Activated CD8-positive, alpha-beta memory T cell treated with anti-CD3 and anti-CD28 coated beads, Interleukin-2, amount 50 U/mL, for 24 hours (primary cell): Measurements from ENCODE around the gene SH3BP4.

ENCODE experiments used
- DNase-seq: peaks from one replicate; pipeline ENCODE4 v3.0.0-alpha.2; 2020; ENCODE audit errors: extremely low read depth

The SH3BP4 gene

DNA sequence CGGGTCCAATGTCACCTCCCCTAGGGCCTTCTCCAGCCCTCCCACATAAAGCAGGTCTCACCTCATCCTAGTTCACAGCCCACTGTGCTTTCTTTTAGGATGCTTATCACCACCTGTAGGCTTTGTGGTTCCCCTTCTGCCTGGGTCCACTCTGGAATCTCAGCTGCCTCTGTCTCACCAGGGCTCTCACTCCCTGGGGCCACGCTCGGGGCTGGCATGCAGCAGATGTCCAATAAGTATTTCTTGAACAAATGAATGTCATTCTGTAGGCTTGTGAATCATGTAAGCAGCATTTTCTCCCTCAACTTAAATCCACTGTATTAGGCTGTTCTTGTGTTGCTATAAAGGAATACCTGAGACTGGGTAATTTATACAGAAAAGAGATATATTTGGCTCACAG lies 4.3 kb upstream of the SH3BP4 start:
- DNase-seq: no peak

DNA sequence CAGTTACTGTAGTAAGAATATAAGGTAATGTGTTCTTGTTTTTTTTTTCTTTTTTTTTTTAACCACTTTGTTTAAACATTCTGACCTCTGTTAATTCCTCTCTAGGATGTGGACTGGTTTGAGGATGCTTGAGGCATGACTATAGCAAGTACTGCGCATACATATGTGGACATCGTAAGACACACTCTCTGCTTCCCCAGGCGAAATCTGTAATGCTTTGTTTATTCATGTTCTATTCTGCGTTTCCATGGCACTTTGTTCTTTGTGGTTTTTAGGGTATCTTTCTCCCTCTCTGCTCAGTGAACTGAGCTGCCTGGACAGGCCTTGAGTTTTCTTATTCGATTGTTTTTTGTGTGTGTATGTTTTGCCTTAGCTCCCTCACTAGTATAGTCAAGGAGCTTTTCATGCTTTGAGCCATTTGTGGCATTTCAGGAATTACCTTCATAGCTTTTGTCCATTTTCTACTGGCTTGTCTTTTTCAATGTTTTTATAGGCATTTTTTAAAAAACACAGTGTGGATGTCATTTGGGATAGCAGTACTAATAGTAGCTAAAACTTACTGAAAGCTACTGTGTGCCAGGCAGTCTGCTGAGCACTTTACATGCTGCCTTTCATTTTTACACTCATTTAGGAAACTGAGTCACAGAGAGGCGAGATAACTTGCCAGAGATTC lies 1.9 kb upstream of the SH3BP4 start:
- DNase-seq: no peak

DNA sequence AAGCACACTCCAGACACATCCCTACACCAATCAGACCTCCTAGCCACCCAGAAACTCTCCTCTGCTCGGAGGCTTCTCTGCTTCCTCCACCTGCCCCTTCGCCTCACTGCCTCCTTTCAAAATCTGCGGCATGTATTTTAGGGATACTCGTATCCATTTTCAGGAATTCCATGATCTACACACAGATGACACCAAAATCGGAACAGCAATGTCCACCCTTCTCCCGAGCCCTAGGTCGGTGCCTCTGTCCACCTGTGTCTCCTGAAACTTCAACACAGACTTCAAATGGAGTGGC lies 1.4 kb upstream of the SH3BP4 start:
- no peak for DNase-seq

DNA sequence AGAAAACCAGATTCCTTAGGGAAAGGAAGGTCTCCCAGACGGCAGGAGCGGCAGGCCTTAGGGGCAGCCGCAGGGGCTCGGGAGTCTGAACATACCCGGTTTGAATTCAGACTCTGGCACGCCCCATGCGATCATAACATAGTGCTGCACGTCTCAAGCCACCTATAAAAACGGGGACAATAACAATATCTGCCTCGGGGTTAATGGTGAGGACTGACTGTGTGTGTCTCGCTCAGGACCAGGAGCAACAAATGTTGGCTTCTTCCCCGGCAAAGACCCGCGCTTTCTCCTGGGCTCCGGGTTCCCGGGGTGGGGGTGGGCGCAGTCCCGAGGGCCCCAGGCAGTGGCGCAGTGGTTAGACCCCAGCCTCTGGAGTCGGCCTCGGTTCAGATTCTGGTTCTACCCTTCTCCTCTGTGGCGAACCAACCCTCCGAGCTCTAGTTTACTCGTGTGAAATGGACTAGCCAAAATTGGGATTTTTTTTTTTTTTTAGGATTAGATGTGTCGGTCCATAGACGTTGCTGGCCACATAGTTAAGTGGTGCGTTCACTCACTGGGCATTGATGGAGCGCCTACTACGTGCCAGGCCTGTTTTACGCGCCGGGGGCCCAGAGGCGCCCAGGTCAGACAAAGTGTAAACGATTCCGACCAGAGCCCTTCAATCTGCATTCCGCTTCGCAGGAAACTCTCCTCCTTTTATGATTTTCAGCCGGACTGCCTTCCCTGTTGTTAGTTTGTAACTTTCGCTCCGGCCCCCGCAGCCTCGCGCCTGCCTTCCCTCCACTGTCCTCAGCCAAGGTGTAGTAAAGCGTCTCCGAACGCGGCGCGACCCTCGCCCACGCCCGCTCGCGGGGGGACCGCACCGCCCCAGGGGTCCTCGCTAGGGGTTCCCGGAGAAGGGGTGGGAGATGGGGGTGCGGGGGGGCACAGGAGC lies 820 bp upstream of the SH3BP4 start:
- DNase-seq: no peak

DNA sequence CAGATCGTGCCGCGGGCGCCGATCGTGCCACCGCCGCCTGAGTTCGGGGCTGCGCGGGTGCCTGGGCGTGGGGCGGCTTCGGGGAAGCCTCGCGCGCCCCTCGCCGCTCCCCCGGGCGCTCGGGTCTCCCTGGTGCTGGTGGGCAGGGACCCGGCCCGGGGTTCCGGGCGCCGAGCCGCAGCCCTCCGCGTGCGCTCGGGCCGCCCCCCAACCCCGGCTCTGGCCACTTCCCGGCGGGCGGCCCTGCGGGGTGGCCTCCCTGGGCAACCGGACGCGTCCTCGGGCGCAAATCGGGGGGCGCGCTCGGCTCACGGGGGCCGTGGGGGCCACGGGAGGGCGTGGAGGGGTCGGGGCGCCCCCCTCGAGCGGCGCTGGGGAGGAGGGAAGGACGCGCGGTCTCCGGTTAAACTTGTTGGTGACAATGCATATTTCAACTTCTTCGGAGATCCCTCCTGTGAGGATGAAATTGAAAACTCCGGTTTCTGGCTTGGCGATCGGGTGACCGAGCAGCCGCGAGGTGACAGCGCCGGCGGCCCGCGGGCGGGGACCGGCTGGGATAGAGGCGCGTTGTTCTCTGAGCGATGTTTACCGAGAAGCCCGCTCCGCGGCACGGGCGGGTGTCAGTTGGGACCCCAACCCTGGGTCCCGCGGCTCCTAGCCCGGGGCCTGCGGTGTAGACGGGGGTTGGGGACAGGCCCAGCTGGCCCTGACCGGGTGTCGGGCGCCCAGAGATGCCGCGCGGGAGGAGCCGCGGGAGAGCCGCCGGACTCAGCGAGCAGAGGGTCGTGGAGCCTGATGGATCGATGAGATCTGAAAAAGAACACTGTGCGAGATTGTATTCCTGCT lies 676 bp downstream of the SH3BP4 start:
- DNase-seq: no peak

DNA sequence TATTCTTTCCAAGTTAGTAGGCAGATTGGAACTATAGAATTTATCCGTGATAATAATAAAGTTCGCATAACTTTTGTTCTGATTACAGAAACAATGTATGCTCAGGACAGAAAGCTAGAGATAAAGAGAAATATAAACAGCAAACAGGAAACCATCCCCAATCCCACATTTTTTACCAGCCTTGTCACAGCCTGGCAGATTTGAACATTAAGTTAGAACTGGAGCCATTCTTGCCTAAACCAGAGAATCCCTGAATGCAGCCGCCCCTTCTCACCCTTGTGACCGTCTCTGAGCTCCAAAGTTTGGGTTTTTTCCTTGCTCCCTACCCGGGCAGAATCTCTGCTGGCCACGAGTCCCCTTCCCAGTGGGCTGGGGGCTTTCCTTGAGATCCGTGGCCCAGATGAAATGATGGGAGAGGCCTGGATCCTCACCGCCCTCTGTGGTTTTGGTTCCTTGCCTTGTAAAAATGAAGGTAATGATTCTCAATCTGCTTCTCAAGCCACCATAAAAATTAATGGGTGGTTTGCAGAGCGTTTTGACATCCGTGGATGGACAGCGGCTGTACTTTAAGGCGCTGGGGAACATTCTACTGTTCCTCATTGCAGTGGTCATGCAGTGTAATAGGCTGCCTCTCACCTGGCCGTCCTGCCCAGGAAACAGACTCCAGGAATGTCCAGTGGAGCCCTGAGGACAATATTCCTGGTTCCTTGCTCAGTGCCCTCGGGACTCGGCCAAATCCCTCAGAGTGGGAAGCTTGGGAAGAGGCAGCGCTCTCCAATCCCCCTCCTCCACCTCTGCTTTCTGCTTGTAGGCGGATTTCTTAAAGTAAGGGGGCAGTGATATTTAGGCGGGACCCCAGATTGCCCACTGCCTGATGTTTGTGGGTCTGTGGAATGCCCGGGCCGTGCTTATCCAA lies 1.6 kb downstream of the SH3BP4 start:
- no peak for DNase-seq

DNA sequence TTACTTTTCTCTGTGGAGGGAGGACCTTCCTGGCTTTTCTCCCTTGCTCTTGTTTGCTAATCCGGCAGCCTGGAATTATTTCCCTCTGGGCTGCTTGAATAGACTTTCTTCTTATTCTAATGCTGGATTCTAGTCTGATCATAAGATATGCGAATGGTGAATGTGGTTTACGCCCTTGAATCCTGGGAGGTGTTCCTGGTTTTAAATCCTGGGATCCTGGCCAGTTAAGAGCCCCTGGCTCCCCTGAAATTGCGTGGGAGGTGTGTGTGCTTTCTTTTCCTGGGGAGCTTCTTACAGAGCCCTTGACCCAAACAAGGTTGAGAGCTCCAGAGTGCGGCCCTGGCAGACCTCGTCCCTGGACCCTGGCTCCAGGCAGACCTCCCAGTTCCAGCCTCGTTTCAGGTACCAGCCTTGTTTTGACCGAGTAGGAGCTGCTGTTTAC lies 2.8 kb downstream of the SH3BP4 start:
- DNase-seq: no peak

DNA sequence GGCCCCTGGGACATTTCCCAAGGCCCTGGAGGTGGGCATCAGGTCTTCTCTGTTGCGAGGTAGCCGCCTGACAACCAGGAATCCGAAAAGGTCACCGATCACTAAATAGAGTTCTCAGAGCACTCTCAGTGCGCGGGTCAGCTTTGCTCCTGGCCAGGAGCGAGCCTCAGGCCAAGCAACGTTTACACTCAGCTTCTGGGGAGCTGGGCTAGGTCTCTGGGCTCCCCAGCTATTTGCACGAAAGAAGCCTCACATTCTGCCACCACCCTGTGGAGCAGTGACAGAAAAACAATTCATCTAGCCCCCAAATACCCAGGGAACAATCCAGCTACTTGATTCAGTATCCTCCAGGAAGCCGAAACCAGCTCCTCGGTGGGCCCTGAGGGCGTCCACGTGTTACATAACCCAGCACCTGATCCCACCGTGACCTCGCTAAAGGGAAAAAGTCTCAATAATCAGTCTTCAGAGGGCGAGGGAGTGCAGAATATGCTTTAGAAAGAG lies 3.3 kb downstream of the SH3BP4 start:
- no peak for DNase-seq

DNA sequence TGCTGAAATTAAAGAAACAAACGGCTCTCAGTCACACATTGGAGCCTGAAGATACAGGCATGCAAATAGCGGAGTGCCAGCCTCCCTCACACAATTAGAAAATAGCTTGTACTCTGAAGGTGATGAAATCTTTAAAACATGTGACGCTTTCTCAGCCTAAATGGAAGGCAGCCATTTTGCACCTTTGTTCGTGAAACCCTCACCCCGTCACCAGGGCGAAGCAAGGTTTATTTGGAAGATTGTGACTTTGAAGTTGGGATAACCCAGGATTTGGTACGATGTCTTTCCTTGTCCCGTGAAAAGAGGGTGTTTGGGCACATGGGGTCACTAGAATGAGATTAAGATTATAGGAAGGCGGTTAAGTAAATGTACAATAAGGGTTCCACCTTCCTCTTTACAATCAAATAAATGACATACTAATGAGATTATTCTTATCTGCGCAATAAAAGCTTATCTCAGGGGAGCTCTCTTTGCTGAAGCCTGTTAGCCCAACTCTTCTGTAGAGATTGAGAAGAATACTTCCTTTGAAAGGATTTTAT lies 4.2 kb downstream of the SH3BP4 start:
- no peak for DNase-seq

DNA sequence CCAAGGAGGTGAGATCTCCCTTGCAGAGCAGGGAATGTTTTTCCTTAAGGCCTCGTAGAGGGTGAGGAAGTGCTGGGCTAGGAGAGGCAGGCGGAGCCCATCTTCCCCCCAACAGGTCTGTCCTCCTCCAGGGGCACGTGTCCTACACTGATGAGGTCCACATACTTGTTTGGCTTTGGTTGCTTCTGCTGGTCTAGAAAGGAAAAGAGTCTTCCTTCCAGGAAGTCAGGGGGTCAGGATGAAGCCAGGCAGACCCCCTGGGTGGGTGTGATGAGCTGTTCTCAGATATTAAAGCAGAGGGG lies 6.0 kb downstream of the SH3BP4 start:
- DNase-seq: no peak

DNA sequence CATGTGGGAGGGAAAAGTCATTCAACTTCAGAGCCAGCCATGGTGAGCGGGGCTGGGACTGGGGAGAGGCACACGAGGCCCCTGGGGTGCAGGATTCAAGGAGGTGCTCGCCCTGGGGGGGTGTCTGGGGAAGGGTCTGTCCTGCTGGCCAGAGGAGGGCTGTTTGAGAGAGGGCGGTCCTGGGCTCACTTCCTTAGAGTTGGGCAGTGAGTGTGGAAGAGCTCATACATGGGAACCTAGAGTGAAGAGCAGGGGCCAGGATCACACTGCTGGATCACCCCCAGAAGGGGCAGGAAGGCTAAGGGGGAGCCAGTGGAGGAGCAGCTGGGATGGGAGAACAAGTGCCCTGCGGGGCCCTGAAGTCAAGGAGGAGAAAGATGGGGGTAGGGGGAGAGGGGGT lies 6.5 kb downstream of the SH3BP4 start:
- no peak for DNase-seq

DNA sequence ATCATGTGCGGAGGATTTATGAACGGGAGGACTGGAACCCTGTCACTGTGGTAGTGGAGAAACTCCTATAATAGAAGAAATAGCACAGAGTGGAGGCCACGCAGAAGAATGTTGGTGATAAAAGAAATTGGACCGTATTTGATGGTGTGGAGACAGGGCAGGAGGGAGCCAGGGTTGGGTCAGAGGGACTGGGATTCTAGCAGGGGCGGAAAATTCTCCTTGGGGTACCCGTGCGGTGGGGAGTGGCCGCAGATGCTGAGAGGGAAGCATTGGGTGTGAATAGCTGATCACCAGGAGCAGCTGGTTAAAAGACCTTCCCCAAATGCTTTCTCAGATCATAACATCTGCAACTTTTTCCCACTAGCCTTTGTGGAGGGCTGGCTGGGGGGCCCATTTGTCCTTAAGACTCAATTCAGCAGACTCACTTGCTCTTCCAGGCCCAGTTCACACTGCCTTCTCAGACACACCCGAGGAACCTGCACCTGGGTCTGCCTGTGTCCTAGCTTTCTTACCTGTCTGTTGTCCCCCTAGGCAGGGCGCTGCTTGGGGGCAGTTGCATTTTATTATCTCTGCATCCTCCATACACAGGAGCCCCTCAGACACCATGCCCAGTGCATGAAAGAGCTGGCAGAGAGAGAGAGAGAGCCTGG lies 7.1 kb downstream of the SH3BP4 start:
- no peak for DNase-seq

DNA sequence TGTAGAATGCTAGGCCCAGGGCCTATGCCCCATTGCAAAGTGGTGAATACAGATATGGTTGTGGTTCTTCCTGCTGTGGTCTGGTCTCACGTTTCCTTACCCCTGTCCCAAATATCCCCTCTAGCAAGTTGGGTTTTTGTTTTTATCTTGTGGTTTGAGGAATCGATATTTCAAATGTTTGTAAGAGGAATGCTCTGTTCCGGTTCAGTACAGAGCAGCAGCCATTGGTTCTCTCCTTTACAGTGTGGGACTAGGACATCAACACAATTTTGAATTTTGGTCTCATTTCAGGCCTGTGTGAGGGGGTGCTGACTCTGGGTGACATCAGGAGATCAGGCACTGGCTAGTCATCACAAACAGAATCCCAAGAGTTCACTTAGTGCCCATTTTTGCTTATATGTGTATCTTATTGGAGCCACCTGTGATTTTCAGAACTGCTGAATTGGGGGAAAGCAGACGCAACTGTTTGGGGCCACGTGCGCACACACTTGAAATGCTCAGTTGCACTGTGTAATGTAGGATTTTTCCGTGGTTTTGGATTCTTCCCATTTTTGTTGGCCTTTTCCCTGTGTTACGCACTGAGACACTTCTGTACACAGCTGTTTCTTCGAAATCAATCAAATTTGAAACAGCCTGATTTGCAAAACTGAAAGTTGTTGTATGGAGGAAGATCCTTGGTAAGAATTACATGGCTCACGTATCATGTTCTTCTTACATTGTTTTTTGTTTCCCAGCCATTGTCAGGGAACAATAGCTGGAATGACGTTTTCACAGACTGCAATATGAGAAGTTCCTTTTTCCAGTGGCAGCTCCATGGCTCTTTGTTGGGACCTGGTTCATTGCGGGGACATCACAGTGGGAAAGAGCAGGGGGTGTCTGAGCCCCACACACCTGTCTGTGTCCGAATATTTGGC lies 8.6 kb downstream of the SH3BP4 start:
- no peak for DNase-seq

DNA sequence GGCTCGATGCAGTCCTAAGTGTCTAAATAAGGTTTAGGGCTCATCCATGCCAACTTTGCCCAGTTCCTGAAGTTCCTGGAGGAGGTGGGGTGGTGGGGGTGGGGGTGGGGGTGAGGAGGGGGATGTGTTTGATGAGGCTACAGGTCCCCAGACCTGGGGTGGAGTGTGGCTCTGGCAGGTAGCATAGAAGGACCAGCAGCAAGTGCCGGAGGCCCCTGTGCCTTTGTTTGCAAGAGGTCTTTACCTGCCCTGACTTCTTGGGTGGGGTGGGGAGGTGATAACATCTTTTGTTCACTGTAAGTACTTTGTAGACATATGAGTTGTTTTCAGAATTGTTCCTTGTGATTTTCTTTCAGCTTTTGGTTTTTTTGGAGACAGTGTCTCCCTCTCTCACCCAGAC lies 10.0 kb downstream of the SH3BP4 start:
- DNase-seq: no peak

DNA sequence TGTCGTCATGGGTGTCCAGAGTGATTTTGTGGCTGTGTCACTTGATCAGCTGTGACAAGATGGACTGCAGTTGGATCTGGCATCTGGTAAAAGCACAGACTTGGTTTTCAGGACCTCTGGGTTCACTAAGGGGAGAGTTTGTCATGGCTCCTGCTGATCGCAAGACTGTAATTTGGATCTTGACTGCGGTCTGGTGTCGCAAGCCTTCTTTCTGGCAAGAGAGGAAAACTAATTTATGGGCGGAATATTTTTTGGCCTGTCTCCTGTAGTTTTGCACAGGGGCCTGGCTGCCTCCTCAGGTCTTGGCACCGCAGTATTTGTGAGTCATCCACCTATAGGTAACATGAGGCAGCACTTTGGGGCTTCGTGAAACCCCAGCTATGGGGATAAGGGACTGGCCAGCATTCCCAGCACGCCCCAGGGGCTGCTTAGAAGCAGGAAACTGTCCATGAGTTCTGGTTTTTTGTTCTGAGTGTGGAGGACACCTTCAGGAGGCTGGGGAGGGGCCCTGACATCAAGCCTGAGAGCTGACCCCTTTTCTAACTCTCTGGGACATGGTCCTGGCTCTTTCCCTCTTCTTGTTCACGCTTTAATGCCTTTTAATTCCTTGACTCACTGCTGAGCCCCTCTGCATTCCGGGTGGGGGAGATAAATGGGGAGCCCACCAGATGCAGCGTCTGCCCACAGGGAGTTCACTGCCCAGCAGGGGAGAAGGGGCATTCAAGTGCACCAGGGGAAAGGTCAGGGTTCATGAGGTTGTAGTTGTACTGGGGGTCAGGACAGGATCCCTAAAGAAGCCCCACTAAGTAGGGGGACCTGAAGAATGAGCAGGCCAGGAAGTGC lies 12.2 kb downstream of the SH3BP4 start:
- no peak for DNase-seq

DNA sequence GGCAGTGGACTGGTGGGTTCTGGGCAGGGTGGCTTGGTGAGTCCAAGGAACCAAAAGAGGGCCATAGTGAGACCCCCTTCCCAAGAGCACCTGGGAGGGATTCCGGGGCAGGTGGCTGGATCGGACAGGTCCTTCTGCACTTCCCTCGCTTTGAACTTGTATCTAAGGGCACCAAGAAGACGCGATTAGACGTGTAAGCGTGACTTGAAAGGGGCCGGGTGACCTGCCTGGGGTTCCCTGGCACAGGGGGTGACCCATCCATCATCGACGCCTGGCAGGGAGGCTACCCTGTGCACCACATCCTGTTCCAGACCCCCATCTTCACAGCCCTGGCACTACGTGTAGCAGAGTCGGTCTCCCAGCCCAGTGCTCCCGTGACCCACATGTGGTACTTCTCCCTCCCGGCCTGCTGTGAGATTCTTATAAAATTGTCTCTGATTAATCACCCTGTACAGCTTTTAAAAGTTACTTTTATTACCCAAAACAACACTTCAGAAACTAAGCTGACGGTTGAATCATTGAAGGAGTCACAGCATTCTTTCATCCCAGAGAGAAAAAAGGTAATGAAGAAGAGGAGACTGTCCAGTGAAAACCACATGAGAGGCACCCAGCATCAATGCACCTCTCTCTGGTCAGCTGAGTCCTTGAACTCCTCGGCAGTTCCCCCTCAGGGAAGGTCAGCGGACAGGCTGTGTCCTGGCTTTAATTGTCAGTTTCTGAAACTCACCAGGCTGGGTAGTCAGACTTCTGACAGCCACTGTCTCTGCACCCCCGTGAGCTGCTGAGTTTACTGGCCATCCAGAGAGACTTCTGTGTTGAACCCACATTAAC lies 13.0 kb downstream of the SH3BP4 start:
- DNase-seq: no peak

DNA sequence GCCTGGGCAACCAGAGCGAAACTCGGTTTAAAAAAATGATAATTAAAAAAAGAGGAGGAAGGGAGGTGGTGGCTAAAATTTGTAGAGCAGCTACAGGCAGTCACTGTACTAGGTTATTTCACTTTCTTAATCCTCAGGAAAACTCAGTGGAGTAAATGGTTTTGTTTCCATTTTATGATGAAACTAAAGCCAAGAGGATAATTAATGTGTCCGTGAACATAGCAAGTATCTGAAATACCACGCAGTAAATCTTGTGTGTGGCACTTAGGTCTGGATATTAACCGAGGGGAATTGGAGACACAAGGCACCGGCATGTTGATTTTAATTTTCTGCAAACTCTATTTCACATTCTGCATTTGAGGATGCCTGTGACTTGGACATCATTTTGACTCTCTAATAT lies 14.5 kb downstream of the SH3BP4 start:
- no peak for DNase-seq
